IMR-90 (cell line): ENCODE measurements around the gene CDC42EP1. TPM values are rescaled to one million over a fixed set of nuclear protein-coding genes. Genes with fewer than 3 reads are reported as not detected.

Experiments used
- ATAC-seq: fragments of 200-7000 bp; cut with Tn5 transposase; 2 replicates; pipeline ENCODE4 v1.9.1; 2020; ENCODE audit warnings: low read depth, mild to moderate bottlenecking, moderate library complexity
- BruUV-seq: library from RNA; stranded (reverse); fragments of 400-500 nt; replicated peaks from 2 replicates; lab custom pipeline; 2021; lab: Mats Ljungman, UMichigan
- CTCF ChIA-PET: fragments of 300-600 bp; formaldehyde crosslinking; extraction: SDS; loops from one replicate; lab custom pipeline; 2021; ENCODE audit warnings: antibody characterized with exemption; lab: Yijun Ruan, JAX
- POLR2A ChIA-PET: fragments of 300-600 bp; sonication (Branson Sonifier 250); formaldehyde crosslinking; loops from one replicate; lab custom pipeline; 2022; ENCODE audit warnings: antibody characterized with exemption; ENCODE audit not compliant: unreplicated experiment; lab: Charles Lee
- DNase-seq: peaks from one replicate; pipeline ENCODE4 v3.0.0; 2013
- H2AFZ ChIP-seq: replicated peaks from 2 replicates; pipeline ENCODE3; 2013; ENCODE audit warnings: low read length, mild to moderate bottlenecking; ENCODE audit not compliant: poor library complexity
- H2AK5ac ChIP-seq: 2 replicates; pipeline ENCODE4 v1.6.1; 2013; ENCODE audit warnings: low read depth, low read length, inconsistent platforms
- H2AK9ac ChIP-seq: replicated peaks from 2 replicates; pipeline ENCODE3; 2013; ENCODE audit warnings: mild to moderate bottlenecking, low read depth, low read length, moderate library complexity; ENCODE audit not compliant: poor library complexity
- H2BK120ac ChIP-seq: 2 replicates; pipeline ENCODE4 v1.6.1; 2013; ENCODE audit warnings: low read depth, low read length, inconsistent platforms
- H2BK15ac ChIP-seq: 3 replicates; pipeline ENCODE4 v1.6.1; 2013; ENCODE audit warnings: low read depth, low read length, inconsistent platforms
- H2BK20ac ChIP-seq: 2 replicates; pipeline ENCODE4 v1.6.1; 2013; ENCODE audit warnings: low read depth, mild to moderate bottlenecking, inconsistent platforms, low read length, moderate library complexity
- H2BK5ac ChIP-seq: 2 replicates; pipeline ENCODE4 v1.6.1; 2013; ENCODE audit warnings: mild to moderate bottlenecking, low read depth, low read length, inconsistent platforms; ENCODE audit not compliant: poor library complexity, severe bottlenecking
- H3K14ac ChIP-seq: replicated peaks from 2 replicates; pipeline ENCODE4 v1.6.1; 2013; ENCODE audit warnings: low read depth, low read length, inconsistent platforms
- H3K18ac ChIP-seq: 2 replicates; pipeline ENCODE4 v1.6.1; 2013; ENCODE audit warnings: low read depth, low read length, control low read depth
- H3K23ac ChIP-seq: 2 replicates; pipeline ENCODE4 v1.6.1; 2013; ENCODE audit warnings: low read depth, low read length, inconsistent platforms
- H3K27ac ChIP-seq: 2 replicates; pipeline ENCODE4 v1.5.1; 2013; ENCODE audit warnings: mild to moderate bottlenecking, control low read depth, low read length; ENCODE audit not compliant: insufficient read depth
- H3K27me3 ChIP-seq: 2 replicates; pipeline ENCODE4 v1.6.1; 2013; ENCODE audit warnings: low read length; ENCODE audit not compliant: control insufficient read depth, insufficient read depth
- H3K36me3 ChIP-seq: 2 replicates; pipeline ENCODE4 v1.6.1; 2013; ENCODE audit warnings: low read length, mixed read lengths; ENCODE audit not compliant: control insufficient read depth, insufficient read depth
- H3K4ac ChIP-seq: 2 replicates; pipeline ENCODE4 v1.6.1; 2013; ENCODE audit warnings: low read depth, low read length, inconsistent platforms
- H3K4me1 ChIP-seq: 2 replicates; pipeline ENCODE4 v1.6.1; 2013; ENCODE audit warnings: low read length, mixed read lengths; ENCODE audit not compliant: control insufficient read depth, insufficient read depth
- H3K4me2 ChIP-seq: 2 replicates; pipeline ENCODE4 v1.6.1; 2013; ENCODE audit warnings: low read depth, mild to moderate bottlenecking, control low read depth, low read length, moderate library complexity
- H3K4me3 ChIP-seq: 2 replicates; pipeline ENCODE4 v1.5.1; 2013; ENCODE audit warnings: low read depth, mild to moderate bottlenecking, control low read depth, low read length, moderate library complexity; ENCODE audit not compliant: insufficient read depth
- H3K56ac ChIP-seq: 2 replicates; pipeline ENCODE4 v1.6.1; 2013; ENCODE audit warnings: low read length, inconsistent platforms; ENCODE audit not compliant: insufficient read depth; ENCODE audit errors: extremely low read depth
- H3K79me1 ChIP-seq, 2 experiments: 2 replicates each; pipeline ENCODE4 v1.6.1; 2013; ENCODE audit warnings: low read length in 2 of 2, inconsistent platforms in 1 of 2, low read depth in 1 of 2
- H3K9ac ChIP-seq: 2 replicates; pipeline ENCODE4 v1.6.1; 2013; ENCODE audit warnings: low read depth, low read length, control low read depth
- H3K9me1 ChIP-seq: 2 replicates; pipeline ENCODE4 v1.6.1; 2013; ENCODE audit warnings: low read length, inconsistent platforms; ENCODE audit not compliant: insufficient read depth
- H3K9me3 ChIP-seq: 2 replicates; pipeline ENCODE4 v1.6.1; 2013; ENCODE audit warnings: low read length; ENCODE audit not compliant: control insufficient read depth, insufficient read depth
- H4K20me1 ChIP-seq: 2 replicates; pipeline ENCODE4 v1.6.1; 2013; ENCODE audit warnings: low read length, inconsistent platforms; ENCODE audit not compliant: insufficient read depth
- H4K5ac ChIP-seq: 2 replicates; pipeline ENCODE4 v1.6.1; 2013; ENCODE audit warnings: mild to moderate bottlenecking, low read depth, low read length, control low read depth
- H4K8ac ChIP-seq, 2 experiments: 2 replicates each; pipeline ENCODE4 v1.6.1; 2013; ENCODE audit warnings: low read depth in 2 of 2, low read length in 2 of 2, control low read depth in 1 of 2, inconsistent platforms in 1 of 2
- H4K91ac ChIP-seq: 2 replicates; pipeline ENCODE4 v1.6.1; 2013; ENCODE audit warnings: low read depth, low read length, inconsistent platforms; ENCODE audit not compliant: insufficient read depth
- CHD1 ChIP-seq: IDR thresholded peaks from 2 replicates; pipeline ENCODE4 v1.6.1; 2012; ENCODE audit warnings: low read depth, low read length, improper control_type of control experiment
- CTCF ChIP-seq: conservative IDR thresholded peaks from 2 replicates; pipeline ENCODE4 v1.5.1; 2012; ENCODE audit warnings: mild to moderate bottlenecking, low read depth, low read length, improper control_type of control experiment
- FOS ChIP-seq: fragments of 150-350 bp; IDR thresholded peaks from 2 replicates; pipeline ENCODE4 v1.6.1; 2016; ENCODE audit warnings: low read depth, low read length
- MAFK ChIP-seq: IDR thresholded peaks from 2 replicates; pipeline ENCODE4 v1.6.1; 2012; ENCODE audit warnings: low read depth, low read length, improper control_type of control experiment
- MAZ ChIP-seq: IDR thresholded peaks from 2 replicates; pipeline ENCODE4 v1.6.1; 2012; ENCODE audit warnings: low read depth, mild to moderate bottlenecking, low read length, improper control_type of control experiment, moderate library complexity, borderline replicate concordance
- MXI1 ChIP-seq: IDR thresholded peaks from 2 replicates; pipeline ENCODE4 v1.6.1; 2012; ENCODE audit warnings: low read depth, mild to moderate bottlenecking, low read length, moderate library complexity, borderline replicate concordance
- POLR2A ChIP-seq: IDR thresholded peaks from 2 replicates; pipeline ENCODE4 v1.6.1; 2012; ENCODE audit warnings: mild to moderate bottlenecking, low read depth, low read length
- RCOR1 ChIP-seq: IDR thresholded peaks from 2 replicates; pipeline ENCODE4 v1.6.1; 2012; ENCODE audit warnings: mild to moderate bottlenecking, low read length, improper control_type of control experiment; ENCODE audit not compliant: insufficient replicate concordance
- RFX5 ChIP-seq: IDR thresholded peaks from 2 replicates; pipeline ENCODE4 v1.8.0; 2012; ENCODE audit warnings: low read depth, mild to moderate bottlenecking, low read length, moderate library complexity
- WGBS, 2 experiments: methylation state at CpG; one replicate each; pipeline versions ENCODE4 v1.1.5 to v1.1.7; 2013; ENCODE audit warnings: missing lambda C conversion rate in 2 of 2; ENCODE audit not compliant: insufficient read length in 1 of 2; ENCODE audit errors: extremely low coverage in 2 of 2; 5-methylcytosine and 5-hydroxymethylcytosine counted together
- dilution Hi-C: fragments of 300-500 bp; cut with HindIII; formaldehyde crosslinking; loops from one replicate; pipeline ENCODE4 v1.14.3; 2018; ENCODE audit warnings: low sequenced_read_pairs; ENCODE audit not compliant: unreplicated experiment
- in situ Hi-C: fragments of 300-500 bp; cut with MboI; formaldehyde crosslinking; loops from 3 replicates; pipeline ENCODE4 v1.14.3; 2019; ENCODE audit warnings: low sequenced_read_pairs, inconsistent platforms, mixed read lengths
- intact Hi-C: fragments of 100-400 bp; cut with micrococcal nuclease; formaldehyde crosslinking; loops from 2 replicates; pipeline ENCODE4 v1.10.0; 2022
- polyA plus RNA-seq, 3 experiments: library from polyadenylated mRNA; depleted of rRNA; stranded (reverse); fragments of >200 nt; gene quantifications; 2 replicates each; pipeline ENCODE4 v1.2.3, GENCODE V29; 2012; ENCODE audit warnings: low replicate concordance in 1 of 3
- total RNA-seq: library from RNA; depleted of rRNA; stranded (reverse); fragments of >200 nt; gene quantifications from 2 replicates; pipeline ENCODE4 v1.2.3, GENCODE V29; 2012
- TF ChIP-seq, protein P1 (sequence below): fragments of 150-350 bp; IDR thresholded peaks from 2 replicates; pipeline ENCODE4 v1.6.1; 2017; ENCODE audit warnings: mild to moderate bottlenecking, antibody characterized with exemption, low read length, low read depth

Gene CDC42EP1
- total and polyA plus RNA-seq, 2 of the 4 experiments (the other 2 are of a cell fraction) = 4.7 to 47.3 TPM

DNA sequence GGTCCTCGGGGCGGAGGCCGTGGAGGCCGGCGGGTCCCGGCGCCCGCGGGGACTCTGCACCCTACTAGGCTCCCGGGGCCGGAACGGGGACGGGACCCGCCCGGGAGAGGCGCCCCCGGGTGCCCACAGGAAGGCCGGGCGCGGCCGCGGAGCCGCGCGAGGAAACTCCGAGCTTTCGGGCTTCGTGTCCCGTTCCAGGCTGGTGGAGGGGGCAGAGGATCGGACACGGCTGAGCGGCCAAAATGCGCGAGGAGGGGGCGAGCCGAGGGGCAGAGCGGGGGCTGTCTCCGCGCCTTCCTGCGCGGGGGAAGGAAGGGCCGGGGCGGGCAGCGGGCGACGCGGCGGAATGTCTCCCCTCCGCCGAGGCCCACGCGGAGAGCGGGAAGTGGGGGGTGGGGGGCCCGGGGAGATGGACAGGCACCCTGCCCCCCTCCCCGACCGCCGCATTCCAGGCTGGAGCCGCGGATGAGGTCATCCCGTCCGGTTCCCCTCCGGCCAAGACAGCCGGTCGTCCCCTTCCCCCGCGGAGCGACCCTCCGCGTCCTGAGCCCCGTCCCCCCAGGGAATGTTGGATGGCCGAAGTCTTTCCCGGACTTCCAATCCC lies 430 bp downstream of the CDC42EP1 start:
- Histone ChIP-seq H3K9ac (peak overlapping the region; percentile 98), H2AK5ac (peak overlapping the region; percentile 98), H2AFZ (peak overlapping the region; percentile 86), H3K9me3 (no peaks in the 10 kb centered on the region), H3K9me1 (peaks cover 21% of the 10 kb centered on the region), H2BK5ac (peak overlapping the region; percentile 99), H4K8ac (peak overlapping the region; percentile 85 to 90), H3K18ac (peak overlapping the region; percentile 87), H3K36me3 (peaks cover 9% of the 10 kb centered on the region), H2BK120ac (peak overlapping the region; percentile 89), H4K91ac (peak overlapping the region; percentile 90), H4K5ac (peak overlapping the region; percentile 52), H3K27me3 (no peaks in the 10 kb centered on the region), H3K14ac (peak overlapping the region; percentile 93), H3K27ac (peak overlapping the region; percentile 100), H3K4ac (peak overlapping the region; percentile 95), H2BK15ac (peak overlapping the region; percentile 43; the same call in 1 of the 3 replicates), H2AK9ac (peak overlapping the region; percentile 99), H3K4me1 (peaks cover 29% of the 10 kb centered on the region), H3K56ac (peak overlapping the region; percentile 95), H3K23ac (peak overlapping the region; percentile 90), H3K4me2 (peak overlapping the region; percentile 82), H3K79me1 (peaks cover 4 to 46% of the 10 kb centered on the region in 2 experiments; a peak in 2 of 4 replicates), H2BK20ac (no peak overlapping the region), H4K20me1 (peaks cover 47% of the 10 kb centered on the region), H3K4me3 (peak overlapping the region; percentile 82)
- dilution Hi-C loops (no loop called here), intact Hi-C loops (loop anchor here (1.0 kb wide), 1 partner anchor 14 kb away; no protein-coding TSS in a partner anchor), in situ Hi-C loops (no loop called here)
- DNase-seq (peak; percentile 53), ATAC-seq (peak; percentile 25)
- ChIA-PET POLR2A (interaction anchor here (0.6 to 2.1 kb wide), 2 partner anchors 11 to 187 kb away, joined by 4 read pairs; no protein-coding TSS in a partner anchor), CTCF (interaction anchor here (1.1 to 1.4 kb wide), 2 partner anchors 15 to 27 kb away, joined by 3 to 4 read pairs; no protein-coding TSS in a partner anchor)
- no TSS peak for BruUV-seq
- TF ChIP-seq MXI1 (0 out of 2 replicates have a peak, but pooled peaks have one; percentile 20), CHD1 (no peak), RCOR1 (no peak), RFX5 (no peak), POLR2A (peak; percentile 31; the same call in 1 of the 2 replicates), MAFK (no peak), FOS (0 out of 2 replicates have a peak, but pooled peaks have one; percentile 7), MAZ (peak; percentile 73), CTCF (no peak)
- TF ChIP-seq, protein P1, sequence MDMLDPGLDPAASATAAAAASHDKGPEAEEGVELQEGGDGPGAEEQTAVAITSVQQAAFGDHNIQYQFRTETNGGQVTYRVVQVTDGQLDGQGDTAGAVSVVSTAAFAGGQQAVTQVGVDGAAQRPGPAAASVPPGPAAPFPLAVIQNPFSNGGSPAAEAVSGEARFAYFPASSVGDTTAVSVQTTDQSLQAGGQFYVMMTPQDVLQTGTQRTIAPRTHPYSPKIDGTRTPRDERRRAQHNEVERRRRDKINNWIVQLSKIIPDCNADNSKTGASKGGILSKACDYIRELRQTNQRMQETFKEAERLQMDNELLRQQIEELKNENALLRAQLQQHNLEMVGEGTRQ = no peak
- WGBS, 2 experiments = 1% methylated on average over 42 of the region's 72 CpGs; no CpG with 5 or more reads in 1 of the 2 experiments
